ENCODE results near the gene BICRA.

DNA sequence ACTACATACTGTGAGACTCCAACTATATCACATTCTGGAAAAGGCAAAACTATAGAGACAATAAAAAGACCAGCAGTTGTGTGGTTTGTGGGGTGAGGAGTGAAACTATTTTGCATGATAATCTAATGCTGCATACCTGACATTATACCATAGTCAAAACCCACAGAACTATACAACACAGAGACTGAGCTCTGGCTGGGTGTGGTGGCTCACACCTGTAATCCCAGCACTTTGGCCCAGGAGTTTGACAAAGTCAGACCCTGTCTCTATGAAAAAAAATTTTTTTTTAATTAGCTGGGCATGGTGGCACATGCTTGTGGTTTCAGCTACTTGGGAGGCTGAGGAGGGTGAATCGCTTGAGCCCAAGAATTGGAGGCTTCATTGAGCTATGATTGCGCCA, 47.9 kb upstream of the BICRA start:
- TF ChIP-seq, protein P1, sequence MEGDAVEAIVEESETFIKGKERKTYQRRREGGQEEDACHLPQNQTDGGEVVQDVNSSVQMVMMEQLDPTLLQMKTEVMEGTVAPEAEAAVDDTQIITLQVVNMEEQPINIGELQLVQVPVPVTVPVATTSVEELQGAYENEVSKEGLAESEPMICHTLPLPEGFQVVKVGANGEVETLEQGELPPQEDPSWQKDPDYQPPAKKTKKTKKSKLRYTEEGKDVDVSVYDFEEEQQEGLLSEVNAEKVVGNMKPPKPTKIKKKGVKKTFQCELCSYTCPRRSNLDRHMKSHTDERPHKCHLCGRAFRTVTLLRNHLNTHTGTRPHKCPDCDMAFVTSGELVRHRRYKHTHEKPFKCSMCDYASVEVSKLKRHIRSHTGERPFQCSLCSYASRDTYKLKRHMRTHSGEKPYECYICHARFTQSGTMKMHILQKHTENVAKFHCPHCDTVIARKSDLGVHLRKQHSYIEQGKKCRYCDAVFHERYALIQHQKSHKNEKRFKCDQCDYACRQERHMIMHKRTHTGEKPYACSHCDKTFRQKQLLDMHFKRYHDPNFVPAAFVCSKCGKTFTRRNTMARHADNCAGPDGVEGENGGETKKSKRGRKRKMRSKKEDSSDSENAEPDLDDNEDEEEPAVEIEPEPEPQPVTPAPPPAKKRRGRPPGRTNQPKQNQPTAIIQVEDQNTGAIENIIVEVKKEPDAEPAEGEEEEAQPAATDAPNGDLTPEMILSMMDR (IDR thresholded peaks at IDR 0.05; ENCODE audit: low read length), result no peak
- no peak for TF ChIP-seq EZH2 (IDR thresholded peaks at IDR 0.05; ENCODE audit: borderline replicate concordance, low read length)
